Right ventricle myocardium superior (tissue), 1 donor: ENCODE measurements around the gene MYBBP1A. TPM values are rescaled to one million over a fixed set of nuclear protein-coding genes. Genes with fewer than 3 reads are reported as not detected.
A peak's percentile ranks its signal among the peaks of the same experiment; 100 is the strongest.
"Not testable (repeated sequence)": the region's sequence is repeated elsewhere in the genome, so short reads cannot be mapped to it uniquely, and the experiment has no call there.

Experiments used
- ATAC-seq: fragments of 200-7000 bp; cut with Tn5 transposase; one replicate; pipeline ENCODE4 v1.9.1; 2020; ENCODE audit warnings: mild to moderate bottlenecking; ENCODE audit not compliant: poor library complexity
- DNase-seq: peaks from one replicate; pipeline ENCODE4 v3.0.0-alpha.2; 2020
- intact Hi-C: fragments of 100-400 bp; cut with DNase I; formaldehyde crosslinking; loops from one replicate; pipeline ENCODE4 v1.11.2; 2022
- long read RNA-seq: library from polyadenylated mRNA; unstranded; transcript quantifications from one replicate; pipeline ENCODE4 v2.0.0, GENCODE V29; 2021
- total RNA-seq: library from RNA; stranded (reverse); fragmentation: NEBNext Ultra II Directional; extraction: Animal tissue kit (Norgen Biotek cat#: 25700); gene quantifications from one replicate; pipeline ENCODE4 v1.2.1, GENCODE V29; 2021
- donor health status: DM: no; HTN: yes; CAD: no; lungs with severe emphysema.

Gene MYBBP1A, protein sequence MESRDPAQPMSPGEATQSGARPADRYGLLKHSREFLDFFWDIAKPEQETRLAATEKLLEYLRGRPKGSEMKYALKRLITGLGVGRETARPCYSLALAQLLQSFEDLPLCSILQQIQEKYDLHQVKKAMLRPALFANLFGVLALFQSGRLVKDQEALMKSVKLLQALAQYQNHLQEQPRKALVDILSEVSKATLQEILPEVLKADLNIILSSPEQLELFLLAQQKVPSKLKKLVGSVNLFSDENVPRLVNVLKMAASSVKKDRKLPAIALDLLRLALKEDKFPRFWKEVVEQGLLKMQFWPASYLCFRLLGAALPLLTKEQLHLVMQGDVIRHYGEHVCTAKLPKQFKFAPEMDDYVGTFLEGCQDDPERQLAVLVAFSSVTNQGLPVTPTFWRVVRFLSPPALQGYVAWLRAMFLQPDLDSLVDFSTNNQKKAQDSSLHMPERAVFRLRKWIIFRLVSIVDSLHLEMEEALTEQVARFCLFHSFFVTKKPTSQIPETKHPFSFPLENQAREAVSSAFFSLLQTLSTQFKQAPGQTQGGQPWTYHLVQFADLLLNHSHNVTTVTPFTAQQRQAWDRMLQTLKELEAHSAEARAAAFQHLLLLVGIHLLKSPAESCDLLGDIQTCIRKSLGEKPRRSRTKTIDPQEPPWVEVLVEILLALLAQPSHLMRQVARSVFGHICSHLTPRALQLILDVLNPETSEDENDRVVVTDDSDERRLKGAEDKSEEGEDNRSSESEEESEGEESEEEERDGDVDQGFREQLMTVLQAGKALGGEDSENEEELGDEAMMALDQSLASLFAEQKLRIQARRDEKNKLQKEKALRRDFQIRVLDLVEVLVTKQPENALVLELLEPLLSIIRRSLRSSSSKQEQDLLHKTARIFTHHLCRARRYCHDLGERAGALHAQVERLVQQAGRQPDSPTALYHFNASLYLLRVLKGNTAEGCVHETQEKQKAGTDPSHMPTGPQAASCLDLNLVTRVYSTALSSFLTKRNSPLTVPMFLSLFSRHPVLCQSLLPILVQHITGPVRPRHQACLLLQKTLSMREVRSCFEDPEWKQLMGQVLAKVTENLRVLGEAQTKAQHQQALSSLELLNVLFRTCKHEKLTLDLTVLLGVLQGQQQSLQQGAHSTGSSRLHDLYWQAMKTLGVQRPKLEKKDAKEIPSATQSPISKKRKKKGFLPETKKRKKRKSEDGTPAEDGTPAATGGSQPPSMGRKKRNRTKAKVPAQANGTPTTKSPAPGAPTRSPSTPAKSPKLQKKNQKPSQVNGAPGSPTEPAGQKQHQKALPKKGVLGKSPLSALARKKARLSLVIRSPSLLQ (N-terminal part only)
- 18.8 TPM for total RNA-seq
- long read RNA-seq, full-length matches to known transcripts, result 7 of 16 reads
- long read RNA-seq, partial matches to known transcripts, result 8 of 16 reads
- long read RNA-seq, other reads (novel, unspliced or antisense), result 1 of 16 reads

- DNase-seq, result peak; percentile 99
- peak; percentile 97 for ATAC-seq
- intact Hi-C loops, result loop anchor here (5.0 kb wide), 1 partner anchor 133 kb away; no protein-coding TSS in a partner anchor
These were observed at the start of gene MYBBP1A for GRCh38 chr17:4554997-4555799. TSS of gene MYBBP1A (minus strand) at chr17:4555384. CDS start at chr17:4555324, 60 bp downstream.

DNA sequence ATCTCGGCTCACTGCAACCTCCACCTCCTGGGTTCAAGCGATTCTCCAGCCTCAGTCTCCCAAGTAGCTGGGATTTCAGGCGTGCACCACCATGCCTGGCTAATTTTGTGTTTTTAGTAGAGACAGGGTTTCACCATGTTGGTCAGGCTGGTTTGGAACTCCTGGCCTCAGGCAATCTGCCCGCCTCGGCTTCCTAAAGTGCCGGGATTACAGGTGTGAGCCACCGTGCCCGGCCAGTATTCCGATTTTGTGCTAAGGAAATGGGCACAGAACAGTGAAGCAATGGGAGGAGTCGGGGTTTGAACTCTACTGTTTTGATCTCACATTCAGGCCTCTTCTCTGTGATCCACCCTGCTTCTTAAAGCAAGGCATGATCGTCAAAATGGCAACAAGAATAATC lies 49.6 kb upstream of the MYBBP1A start:
- DNase-seq, intact Hi-C loops, ATAC-seq: not testable (repeated sequence)

DNA sequence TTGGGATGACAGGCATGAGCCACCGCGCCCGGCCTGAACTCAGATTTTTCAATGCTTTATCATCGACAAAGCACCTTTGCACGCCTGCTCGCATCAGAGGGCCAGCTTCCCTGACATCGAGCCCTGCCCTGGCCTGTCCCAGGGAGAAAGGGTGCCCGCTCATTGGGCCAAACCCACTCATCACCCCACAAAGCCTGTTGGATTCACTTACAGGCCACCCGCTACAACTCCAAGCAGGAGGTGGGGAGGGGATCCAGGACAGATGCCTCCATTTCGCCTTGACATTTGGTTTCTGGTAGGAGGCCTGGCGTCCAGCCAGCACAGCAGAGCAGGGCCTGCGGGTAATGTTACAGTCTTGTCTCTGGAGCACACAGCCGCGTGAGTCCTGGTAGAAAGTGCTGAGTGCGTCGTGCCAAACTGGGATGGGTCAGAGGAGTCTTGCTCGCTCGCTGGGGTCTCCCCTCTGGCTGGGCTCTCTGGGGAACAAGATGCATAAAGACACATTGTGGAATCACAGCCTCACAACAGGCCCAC lies 49.0 kb upstream of the MYBBP1A start:
- DNase-seq, result peak; percentile 93
- ATAC-seq, result peak; percentile 48
- intact Hi-C loops, result no loop called here

DNA sequence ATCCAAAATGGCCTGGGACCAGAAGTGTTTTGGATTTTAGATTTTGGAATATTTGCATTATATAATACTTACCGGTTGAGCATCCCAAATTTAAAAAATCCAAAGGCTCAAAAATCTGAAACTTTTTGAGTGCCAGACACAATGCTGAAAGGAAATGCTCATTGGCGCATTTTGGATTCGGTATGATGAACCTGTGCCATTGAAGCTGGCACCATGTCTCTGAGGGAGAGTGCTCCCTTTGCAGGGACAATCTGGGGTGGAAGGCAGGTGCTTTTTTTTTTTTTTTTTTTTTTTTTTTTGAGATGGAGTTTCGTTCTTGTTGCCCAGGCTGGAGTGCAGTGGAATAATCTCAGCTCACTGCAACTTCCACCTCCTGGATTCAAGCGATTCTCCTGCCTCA lies 46.9 kb upstream of the MYBBP1A start:
- DNase-seq, result no peak
- ATAC-seq, result no peak
- intact Hi-C loops, result no loop called here

DNA sequence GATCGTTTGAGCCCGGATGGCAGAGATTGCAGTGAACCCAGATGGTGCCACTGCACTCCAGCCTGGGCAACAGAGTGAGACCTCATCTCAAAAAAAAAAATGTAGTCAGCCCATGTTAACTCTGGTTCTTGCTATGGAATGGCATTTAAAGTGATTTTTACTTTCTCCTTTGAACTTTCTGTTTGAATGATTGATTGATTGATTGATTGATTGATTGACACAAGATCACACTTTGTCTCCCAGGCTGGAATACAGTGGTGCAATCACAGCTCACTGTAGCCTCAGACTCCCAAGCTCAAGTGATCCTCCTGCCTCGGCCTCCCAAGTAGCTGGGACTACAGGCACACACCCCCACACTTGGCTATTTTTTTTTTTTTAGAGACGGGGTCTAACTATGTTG lies 46.1 kb upstream of the MYBBP1A start:
- ATAC-seq (no peak), DNase-seq (no peak)
- intact Hi-C loops, result no loop called here

GRCh38 chr17:4600563-4600962 lies 45.4 kb upstream of the MYBBP1A start:
- ATAC-seq (peak; percentile 65), DNase-seq (peak; percentile 80)
- intact Hi-C loops, result no loop called here

- intact Hi-C loops, result no loop called here
- DNase-seq, result peak; percentile 85
- ATAC-seq, result peak; percentile 64
These were observed 44.5 kb upstream of the MYBBP1A start for GRCh38 chr17:4599505-4600281.

GRCh38 chr17:4598776-4599504 lies 43.8 kb upstream of the MYBBP1A start:
- ATAC-seq (peak; percentile 79), DNase-seq (peak; percentile 85)
- intact Hi-C loops, result no loop called here

DNA sequence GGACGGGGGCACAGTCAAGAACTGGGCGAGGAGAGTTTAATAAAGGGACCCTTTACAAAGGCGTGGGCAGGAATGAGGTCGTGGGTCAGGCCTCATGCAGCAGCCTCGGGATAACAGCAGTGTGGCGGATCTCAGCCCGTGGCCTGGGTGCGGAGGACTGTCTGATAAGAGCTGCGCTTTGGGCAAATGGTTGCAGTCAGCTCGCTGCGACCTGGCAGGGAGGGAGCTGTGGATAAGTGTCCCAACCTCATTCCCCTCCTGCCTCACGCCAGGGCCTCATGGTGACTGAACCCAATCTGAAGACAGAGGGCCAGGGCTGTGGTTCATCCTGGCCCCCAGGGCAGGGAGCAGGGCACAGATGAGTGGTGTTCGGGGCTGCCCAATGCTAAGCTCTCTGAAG lies 42.8 kb upstream of the MYBBP1A start:
- intact Hi-C loops, result no loop called here
- ATAC-seq, result peak; percentile 29
- peak; percentile 70 for DNase-seq

GRCh38 chr17:4596636-4597380 lies 41.6 kb upstream of the MYBBP1A start:
- DNase-seq (peak; percentile 25), ATAC-seq (no peak)
- intact Hi-C loops, result no loop called here

DNA sequence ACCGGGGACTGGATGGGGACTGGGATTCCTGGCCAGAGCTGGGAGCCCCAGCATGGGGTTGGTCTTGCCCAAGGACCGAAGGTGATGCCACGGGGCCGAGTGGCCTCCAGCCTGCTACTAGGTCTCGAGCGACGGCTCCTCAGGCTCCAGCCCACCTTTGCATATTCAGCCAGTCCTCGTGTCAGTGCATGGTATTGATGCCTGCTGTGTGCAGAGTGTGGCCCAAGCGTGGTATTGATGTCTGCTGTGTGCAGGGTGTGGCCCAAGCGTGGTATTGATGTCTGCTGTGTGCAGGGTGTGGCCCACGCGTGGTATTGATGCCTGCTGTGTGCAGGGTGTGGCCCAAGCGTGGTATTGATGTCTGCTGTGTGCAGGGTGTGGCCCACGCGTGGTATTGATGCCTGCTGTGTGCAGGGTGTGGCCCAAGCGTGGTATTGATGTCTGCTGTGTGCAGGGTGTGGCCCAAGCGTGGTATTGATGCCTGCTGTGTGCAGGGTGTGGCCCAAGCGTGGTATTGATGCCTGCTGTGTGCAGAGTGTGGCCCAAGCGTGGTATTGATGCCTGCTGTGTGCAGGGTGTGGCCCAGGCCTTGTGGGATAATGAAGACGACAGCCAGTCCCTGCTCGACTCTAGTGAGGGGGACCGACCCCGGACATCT lies 40.6 kb upstream of the MYBBP1A start:
- DNase-seq, result peak; percentile 36
- ATAC-seq, intact Hi-C loops: not testable (repeated sequence)

DNA sequence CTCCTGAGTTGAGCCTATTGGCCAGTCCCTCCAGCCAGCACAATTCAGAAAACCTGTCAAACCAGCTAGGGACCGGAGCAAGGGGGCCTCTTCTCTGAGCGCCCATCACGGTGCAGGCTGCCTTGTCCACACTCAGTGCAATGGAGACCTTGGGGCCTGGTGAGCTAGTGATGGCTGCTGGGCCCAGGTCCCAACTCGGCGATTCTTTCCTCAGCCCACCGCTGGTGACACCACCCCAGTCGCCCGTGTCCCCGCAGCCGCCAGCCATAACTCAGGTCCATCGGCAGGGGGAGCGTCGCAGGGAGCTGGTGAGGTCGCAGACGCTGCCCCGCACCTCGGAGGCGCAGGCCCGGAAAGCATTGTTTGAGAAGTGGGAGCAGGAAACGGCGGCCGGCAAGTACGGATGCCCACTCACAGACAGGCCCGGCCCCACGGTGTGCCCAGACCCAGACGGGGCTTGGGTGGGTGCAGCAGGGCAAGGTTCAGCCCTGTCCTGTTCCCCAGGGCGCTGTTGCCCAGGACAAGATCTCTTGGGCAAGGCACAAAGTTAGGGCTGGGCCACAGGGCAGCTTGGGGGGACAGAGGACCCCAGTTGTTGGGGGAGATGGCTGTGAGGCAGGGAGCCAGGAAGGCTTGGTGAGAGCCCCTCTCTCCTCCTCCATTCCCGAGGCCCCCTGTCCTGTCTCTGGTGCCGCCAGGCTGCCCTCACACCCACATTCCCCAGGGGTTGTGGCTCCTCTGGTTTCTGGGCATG lies 39.9 kb upstream of the MYBBP1A start:
- peak; percentile 62 for DNase-seq
- intact Hi-C loops, result no loop called here
- no peak for ATAC-seq

DNA sequence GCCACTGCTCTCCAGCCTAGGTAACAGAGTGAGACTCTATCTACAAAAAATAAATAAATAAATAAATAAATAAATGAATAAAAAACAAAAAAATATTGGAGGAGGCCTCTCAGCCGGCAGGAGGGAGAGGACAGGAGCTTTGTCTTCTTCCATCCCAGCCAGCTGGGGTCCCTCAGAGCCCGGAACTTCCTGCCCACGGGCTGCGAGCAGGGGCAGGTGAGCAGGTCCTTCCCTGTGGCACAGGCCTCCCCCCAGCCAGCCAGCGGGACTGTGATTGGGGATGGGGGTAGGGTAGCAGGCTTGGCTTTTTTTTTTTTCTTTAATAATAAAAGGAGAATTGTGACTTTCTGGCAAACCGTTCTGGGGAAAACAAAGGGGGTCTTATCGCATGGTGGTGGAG lies 39.2 kb upstream of the MYBBP1A start:
- intact Hi-C loops, result no loop called here
- DNase-seq, result no peak
- ATAC-seq, result no peak

DNA sequence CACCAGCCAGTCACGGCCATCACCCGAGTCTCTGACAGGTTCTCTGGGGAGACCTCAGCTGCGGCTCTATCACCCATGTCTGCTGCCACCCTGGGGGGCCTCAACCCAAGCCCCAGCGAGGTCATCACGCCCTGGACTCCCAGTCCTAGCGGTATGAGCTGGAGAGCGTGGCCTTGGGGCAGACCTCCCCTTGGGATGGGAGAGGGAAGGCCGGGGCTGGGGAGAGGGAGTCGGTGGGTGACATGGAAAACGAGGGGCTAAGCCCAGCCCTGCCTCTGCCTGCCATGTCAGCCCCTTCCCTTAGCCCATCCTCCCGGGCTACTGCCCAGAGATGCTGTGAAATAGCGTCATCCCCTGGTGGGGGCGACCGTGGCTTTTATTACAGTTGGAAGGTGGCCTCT lies 37.8 kb upstream of the MYBBP1A start:
- intact Hi-C loops, result no loop called here
- peak; percentile 21 for DNase-seq
- no peak for ATAC-seq
